IMR-90 (cell line): ENCODE results near the gene LAMA2. TPM values are rescaled to one million over a fixed set of nuclear protein-coding genes. Genes with fewer than 3 reads are reported as not detected.

ENCODE experiments used
- ATAC-seq: fragments of 200-7000 bp; cut with Tn5 transposase; 2 replicates; pipeline ENCODE4 v1.9.1; 2020; ENCODE audit warnings: low read depth, mild to moderate bottlenecking, moderate library complexity
- BruUV-seq: library from RNA; stranded (reverse); fragments of 400-500 nt; replicated peaks from 2 replicates; lab custom pipeline; 2021; lab: Mats Ljungman, UMichigan
- CTCF ChIA-PET: fragments of 300-600 bp; formaldehyde crosslinking; extraction: SDS; loops from one replicate; lab custom pipeline; 2021; ENCODE audit warnings: antibody characterized with exemption; lab: Yijun Ruan, JAX
- POLR2A ChIA-PET: fragments of 300-600 bp; sonication (Branson Sonifier 250); formaldehyde crosslinking; loops from one replicate; lab custom pipeline; 2022; ENCODE audit warnings: antibody characterized with exemption; ENCODE audit not compliant: unreplicated experiment; lab: Charles Lee
- DNase-seq: peaks from one replicate; pipeline ENCODE4 v3.0.0; 2013
- H2AFZ ChIP-seq: replicated peaks from 2 replicates; pipeline ENCODE3; 2013; ENCODE audit warnings: low read length, mild to moderate bottlenecking; ENCODE audit not compliant: poor library complexity
- H2AK5ac ChIP-seq: 2 replicates; pipeline ENCODE4 v1.6.1; 2013; ENCODE audit warnings: low read depth, low read length, inconsistent platforms
- H2AK9ac ChIP-seq: replicated peaks from 2 replicates; pipeline ENCODE3; 2013; ENCODE audit warnings: mild to moderate bottlenecking, low read depth, low read length, moderate library complexity; ENCODE audit not compliant: poor library complexity
- H2BK120ac ChIP-seq: 2 replicates; pipeline ENCODE4 v1.6.1; 2013; ENCODE audit warnings: low read depth, low read length, inconsistent platforms
- H2BK15ac ChIP-seq: 3 replicates; pipeline ENCODE4 v1.6.1; 2013; ENCODE audit warnings: low read depth, low read length, inconsistent platforms
- H2BK20ac ChIP-seq: 2 replicates; pipeline ENCODE4 v1.6.1; 2013; ENCODE audit warnings: low read depth, mild to moderate bottlenecking, inconsistent platforms, low read length, moderate library complexity
- H2BK5ac ChIP-seq: 2 replicates; pipeline ENCODE4 v1.6.1; 2013; ENCODE audit warnings: mild to moderate bottlenecking, low read depth, low read length, inconsistent platforms; ENCODE audit not compliant: poor library complexity, severe bottlenecking
- H3K14ac ChIP-seq: replicated peaks from 2 replicates; pipeline ENCODE4 v1.6.1; 2013; ENCODE audit warnings: low read depth, low read length, inconsistent platforms
- H3K18ac ChIP-seq: 2 replicates; pipeline ENCODE4 v1.6.1; 2013; ENCODE audit warnings: low read depth, low read length, control low read depth
- H3K23ac ChIP-seq: 2 replicates; pipeline ENCODE4 v1.6.1; 2013; ENCODE audit warnings: low read depth, low read length, inconsistent platforms
- H3K27ac ChIP-seq: 2 replicates; pipeline ENCODE4 v1.5.1; 2013; ENCODE audit warnings: mild to moderate bottlenecking, control low read depth, low read length; ENCODE audit not compliant: insufficient read depth
- H3K27me3 ChIP-seq: 2 replicates; pipeline ENCODE4 v1.6.1; 2013; ENCODE audit warnings: low read length; ENCODE audit not compliant: control insufficient read depth, insufficient read depth
- H3K36me3 ChIP-seq: 2 replicates; pipeline ENCODE4 v1.6.1; 2013; ENCODE audit warnings: low read length, mixed read lengths; ENCODE audit not compliant: control insufficient read depth, insufficient read depth
- H3K4ac ChIP-seq: 2 replicates; pipeline ENCODE4 v1.6.1; 2013; ENCODE audit warnings: low read depth, low read length, inconsistent platforms
- H3K4me1 ChIP-seq: 2 replicates; pipeline ENCODE4 v1.6.1; 2013; ENCODE audit warnings: low read length, mixed read lengths; ENCODE audit not compliant: control insufficient read depth, insufficient read depth
- H3K4me2 ChIP-seq: 2 replicates; pipeline ENCODE4 v1.6.1; 2013; ENCODE audit warnings: low read depth, mild to moderate bottlenecking, control low read depth, low read length, moderate library complexity
- H3K4me3 ChIP-seq: 2 replicates; pipeline ENCODE4 v1.5.1; 2013; ENCODE audit warnings: low read depth, mild to moderate bottlenecking, control low read depth, low read length, moderate library complexity; ENCODE audit not compliant: insufficient read depth
- H3K56ac ChIP-seq: 2 replicates; pipeline ENCODE4 v1.6.1; 2013; ENCODE audit warnings: low read length, inconsistent platforms; ENCODE audit not compliant: insufficient read depth; ENCODE audit errors: extremely low read depth
- H3K79me1 ChIP-seq, 2 experiments: 2 replicates each; pipeline ENCODE4 v1.6.1; 2013; ENCODE audit warnings: low read length in 2 of 2, inconsistent platforms in 1 of 2, low read depth in 1 of 2
- H3K9ac ChIP-seq: 2 replicates; pipeline ENCODE4 v1.6.1; 2013; ENCODE audit warnings: low read depth, low read length, control low read depth
- H3K9me1 ChIP-seq: 2 replicates; pipeline ENCODE4 v1.6.1; 2013; ENCODE audit warnings: low read length, inconsistent platforms; ENCODE audit not compliant: insufficient read depth
- H3K9me3 ChIP-seq: 2 replicates; pipeline ENCODE4 v1.6.1; 2013; ENCODE audit warnings: low read length; ENCODE audit not compliant: control insufficient read depth, insufficient read depth
- H4K20me1 ChIP-seq: 2 replicates; pipeline ENCODE4 v1.6.1; 2013; ENCODE audit warnings: low read length, inconsistent platforms; ENCODE audit not compliant: insufficient read depth
- H4K5ac ChIP-seq: 2 replicates; pipeline ENCODE4 v1.6.1; 2013; ENCODE audit warnings: mild to moderate bottlenecking, low read depth, low read length, control low read depth
- H4K8ac ChIP-seq, 2 experiments: 2 replicates each; pipeline ENCODE4 v1.6.1; 2013; ENCODE audit warnings: low read depth in 2 of 2, low read length in 2 of 2, control low read depth in 1 of 2, inconsistent platforms in 1 of 2
- H4K91ac ChIP-seq: 2 replicates; pipeline ENCODE4 v1.6.1; 2013; ENCODE audit warnings: low read depth, low read length, inconsistent platforms; ENCODE audit not compliant: insufficient read depth
- BHLHE40 ChIP-seq: fragments of 150-350 bp; IDR thresholded peaks from 2 replicates; pipeline ENCODE4 v1.6.1; 2016; ENCODE audit warnings: mild to moderate bottlenecking, low read depth, low read length
- CEBPB ChIP-seq: IDR thresholded peaks from 2 replicates; pipeline ENCODE4 v1.6.1; 2012; ENCODE audit warnings: low read depth, low read length, improper control_type of control experiment
- FOS ChIP-seq: fragments of 150-350 bp; IDR thresholded peaks from 2 replicates; pipeline ENCODE4 v1.6.1; 2016; ENCODE audit warnings: low read depth, low read length
- MXI1 ChIP-seq: IDR thresholded peaks from 2 replicates; pipeline ENCODE4 v1.6.1; 2012; ENCODE audit warnings: low read depth, mild to moderate bottlenecking, low read length, moderate library complexity, borderline replicate concordance
- POLR2A ChIP-seq: IDR thresholded peaks from 2 replicates; pipeline ENCODE4 v1.6.1; 2012; ENCODE audit warnings: mild to moderate bottlenecking, low read depth, low read length
- RAD21 ChIP-seq: IDR thresholded peaks from 2 replicates; pipeline ENCODE4 v1.6.1; 2012; ENCODE audit warnings: low read length, improper control_type of control experiment
- RFX5 ChIP-seq: IDR thresholded peaks from 2 replicates; pipeline ENCODE4 v1.8.0; 2012; ENCODE audit warnings: low read depth, mild to moderate bottlenecking, low read length, moderate library complexity
- WGBS, 2 experiments: methylation state at CpG; one replicate each; pipeline versions ENCODE4 v1.1.5 to v1.1.7; 2013; ENCODE audit warnings: missing lambda C conversion rate in 2 of 2; ENCODE audit not compliant: insufficient read length in 1 of 2; ENCODE audit errors: extremely low coverage in 2 of 2; 5-methylcytosine and 5-hydroxymethylcytosine counted together
- dilution Hi-C: fragments of 300-500 bp; cut with HindIII; formaldehyde crosslinking; loops from one replicate; pipeline ENCODE4 v1.14.3; 2018; ENCODE audit warnings: low sequenced_read_pairs; ENCODE audit not compliant: unreplicated experiment
- in situ Hi-C: fragments of 300-500 bp; cut with MboI; formaldehyde crosslinking; loops from 3 replicates; pipeline ENCODE4 v1.14.3; 2019; ENCODE audit warnings: low sequenced_read_pairs, inconsistent platforms, mixed read lengths
- intact Hi-C: fragments of 100-400 bp; cut with micrococcal nuclease; formaldehyde crosslinking; loops from 2 replicates; pipeline ENCODE4 v1.10.0; 2022
- polyA plus RNA-seq, 3 experiments: library from polyadenylated mRNA; depleted of rRNA; stranded (reverse); fragments of >200 nt; gene quantifications; 2 replicates each; pipeline ENCODE4 v1.2.3, GENCODE V29; 2012; ENCODE audit warnings: low replicate concordance in 1 of 3
- total RNA-seq: library from RNA; depleted of rRNA; stranded (reverse); fragments of >200 nt; gene quantifications from 2 replicates; pipeline ENCODE4 v1.2.3, GENCODE V29; 2012
- TF ChIP-seq, protein P1 (sequence below): conservative IDR thresholded peaks from 2 replicates; pipeline ENCODE4 v1.5.1; 2012; ENCODE audit warnings: mild to moderate bottlenecking, low read depth, low read length, improper control_type of control experiment
- TF ChIP-seq, protein P2 (sequence below): fragments of 150-350 bp; IDR thresholded peaks from 2 replicates; pipeline ENCODE4 v1.6.1; 2017; ENCODE audit warnings: mild to moderate bottlenecking, antibody characterized with exemption, low read length, low read depth
- TF ChIP-seq, protein P3 (sequence below): fragments of 150-350 bp; IDR thresholded peaks from 2 replicates; pipeline ENCODE4 v1.6.1; 2016; ENCODE audit warnings: low read depth, mild to moderate bottlenecking, low read length, moderate library complexity, borderline replicate concordance

The LAMA2 gene
- total and polyA plus RNA-seq, 2 of the 4 experiments (the other 2 are of a cell fraction) = 9.9 to 13.3 TPM

- DNase-seq (no peak), ATAC-seq (no peak)
- Histone ChIP-seq H2AK5ac (no peak overlapping the region), H3K4me2 (no peak overlapping the region), H2BK15ac (no peak overlapping the region), H2AK9ac (no peak overlapping the region), H3K9me3 (no peaks in the 10 kb centered on the region), H2BK5ac (no peak overlapping the region), H2BK20ac (no peak overlapping the region), H3K36me3 (no peaks in the 10 kb centered on the region), H3K56ac (no peak overlapping the region), H3K4me1 (no peaks in the 10 kb centered on the region), H3K79me1 (no peaks in the 10 kb centered on the region; a peak in 1 of 4 replicates), H2BK120ac (no peak overlapping the region), H4K20me1 (no peaks in the 10 kb centered on the region), H3K4me3 (no peak overlapping the region), H4K5ac (no peak overlapping the region), H3K9ac (no peak overlapping the region), H3K18ac (no peak overlapping the region), H4K8ac (no peak overlapping the region), H3K14ac (no peak overlapping the region), H3K27ac (no peak overlapping the region), H3K4ac (no peak overlapping the region), H3K27me3 (no peaks in the 10 kb centered on the region), H3K9me1 (no peaks in the 10 kb centered on the region), H4K91ac (no peak overlapping the region), H2AFZ (no peak overlapping the region), H3K23ac (no peak overlapping the region)
- in situ Hi-C loops = no loop called here
- intact Hi-C loops = no loop called here
- TF ChIP-seq RAD21 (no peak), FOS (no peak), CEBPB (no peak), RFX5 (no peak), MXI1 (no peak), BHLHE40 (no peak), POLR2A (no peak)
- TF ChIP-seq, protein P1, sequence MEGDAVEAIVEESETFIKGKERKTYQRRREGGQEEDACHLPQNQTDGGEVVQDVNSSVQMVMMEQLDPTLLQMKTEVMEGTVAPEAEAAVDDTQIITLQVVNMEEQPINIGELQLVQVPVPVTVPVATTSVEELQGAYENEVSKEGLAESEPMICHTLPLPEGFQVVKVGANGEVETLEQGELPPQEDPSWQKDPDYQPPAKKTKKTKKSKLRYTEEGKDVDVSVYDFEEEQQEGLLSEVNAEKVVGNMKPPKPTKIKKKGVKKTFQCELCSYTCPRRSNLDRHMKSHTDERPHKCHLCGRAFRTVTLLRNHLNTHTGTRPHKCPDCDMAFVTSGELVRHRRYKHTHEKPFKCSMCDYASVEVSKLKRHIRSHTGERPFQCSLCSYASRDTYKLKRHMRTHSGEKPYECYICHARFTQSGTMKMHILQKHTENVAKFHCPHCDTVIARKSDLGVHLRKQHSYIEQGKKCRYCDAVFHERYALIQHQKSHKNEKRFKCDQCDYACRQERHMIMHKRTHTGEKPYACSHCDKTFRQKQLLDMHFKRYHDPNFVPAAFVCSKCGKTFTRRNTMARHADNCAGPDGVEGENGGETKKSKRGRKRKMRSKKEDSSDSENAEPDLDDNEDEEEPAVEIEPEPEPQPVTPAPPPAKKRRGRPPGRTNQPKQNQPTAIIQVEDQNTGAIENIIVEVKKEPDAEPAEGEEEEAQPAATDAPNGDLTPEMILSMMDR = no peak
- TF ChIP-seq, protein P2, sequence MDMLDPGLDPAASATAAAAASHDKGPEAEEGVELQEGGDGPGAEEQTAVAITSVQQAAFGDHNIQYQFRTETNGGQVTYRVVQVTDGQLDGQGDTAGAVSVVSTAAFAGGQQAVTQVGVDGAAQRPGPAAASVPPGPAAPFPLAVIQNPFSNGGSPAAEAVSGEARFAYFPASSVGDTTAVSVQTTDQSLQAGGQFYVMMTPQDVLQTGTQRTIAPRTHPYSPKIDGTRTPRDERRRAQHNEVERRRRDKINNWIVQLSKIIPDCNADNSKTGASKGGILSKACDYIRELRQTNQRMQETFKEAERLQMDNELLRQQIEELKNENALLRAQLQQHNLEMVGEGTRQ = no peak
- TF ChIP-seq, protein P3, sequence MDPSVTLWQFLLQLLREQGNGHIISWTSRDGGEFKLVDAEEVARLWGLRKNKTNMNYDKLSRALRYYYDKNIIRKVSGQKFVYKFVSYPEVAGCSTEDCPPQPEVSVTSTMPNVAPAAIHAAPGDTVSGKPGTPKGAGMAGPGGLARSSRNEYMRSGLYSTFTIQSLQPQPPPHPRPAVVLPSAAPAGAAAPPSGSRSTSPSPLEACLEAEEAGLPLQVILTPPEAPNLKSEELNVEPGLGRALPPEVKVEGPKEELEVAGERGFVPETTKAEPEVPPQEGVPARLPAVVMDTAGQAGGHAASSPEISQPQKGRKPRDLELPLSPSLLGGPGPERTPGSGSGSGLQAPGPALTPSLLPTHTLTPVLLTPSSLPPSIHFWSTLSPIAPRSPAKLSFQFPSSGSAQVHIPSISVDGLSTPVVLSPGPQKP = no peak
- no TSS peak for BruUV-seq
- CTCF ChIA-PET = no interaction called here
- POLR2A ChIA-PET = no interaction called here
- dilution Hi-C loops = no loop called here
- no CpG with 5 or more reads among the region's 1 CpG for WGBS, 2 experiments
Measured at GRCh38 chr6:129551486-129551885, 668.5 kb downstream of the LAMA2 start.
